ENCODE measurements around the gene DNAJC25. TPM values are rescaled to one million over a fixed set of nuclear protein-coding genes. Genes with fewer than 3 reads are reported as not detected.

Gene DNAJC25
- total and polyA plus RNA-seq, 2 of the 8 experiments (the other 6 are each of a cell fraction or from before 2014, with no cell fraction given), result 2.7 to 6.2 TPM

DNA sequence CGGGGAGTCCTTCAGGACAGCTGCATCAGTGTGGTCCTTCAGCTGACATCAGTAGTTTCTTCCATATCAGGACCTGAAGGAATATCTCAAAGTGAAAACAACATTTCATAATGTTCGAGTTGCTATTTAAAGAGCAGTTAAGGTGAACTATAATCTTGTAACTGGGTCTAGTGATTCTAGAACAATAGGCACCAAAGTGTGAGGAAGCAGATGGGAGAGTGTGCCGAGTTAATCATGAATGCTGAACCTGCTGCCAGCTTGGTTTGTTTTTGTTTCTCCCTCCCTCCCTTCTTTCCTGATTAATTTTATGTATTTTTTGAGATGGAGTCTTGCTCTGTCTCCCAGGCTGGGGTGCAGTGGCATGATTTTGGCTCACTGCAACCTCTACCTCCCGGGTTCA is 28.1 kb upstream of the DNAJC25 start:
- CTCF ChIA-PET (ENCODE audit: partially characterized antibody), result interaction anchor here (0.6 to 5.0 kb wide), 2 partner anchors 18 to 211 kb away, joined by 3 to 17 read pairs; no protein-coding TSS in a partner anchor
- H3K27me3 ChIP-seq (replicated peaks in 1 of 4; ENCODE audit: control insufficient read depth in 3 of 4, extremely low read depth in 1 of 4, insufficient read depth in 3 of 4, low read length in 3 of 4), result peaks cover 0 to 7% (median 5%) of the 10 kb centered on the region in 4 experiments; a peak in 2 of 7 replicates
- TF ChIP-seq POLR2AphosphoS5 (IDR thresholded peaks at IDR 0.05; ENCODE audit: low read depth, low read length) (no peak), TCF12 (IDR thresholded peaks at IDR 0.05; ENCODE audit: low read depth, low read length) (no peak), HDAC2 (IDR thresholded peaks at IDR 0.05; ENCODE audit: borderline replicate concordance in 1 of 2, low read depth in 2 of 2, low read length in 2 of 2) (no peak), TEAD4 (IDR thresholded peaks at IDR 0.05; ENCODE audit: low read depth, low read length) (no peak), CTBP2 (IDR thresholded peaks at IDR 0.05; ENCODE audit: borderline replicate concordance, insufficient read depth, insufficient read length, low read length) (no peak), GTF2F1 (IDR thresholded peaks at IDR 0.05; ENCODE audit: borderline replicate concordance, low read depth, low read length) (no peak), POLR2A (IDR thresholded peaks at IDR 0.05; ENCODE audit: control extremely low read depth in 1 of 2, low read depth in 2 of 2, low read length in 2 of 2) (no peak), CBX5 (IDR thresholded peaks at IDR 0.05; ENCODE audit: low read depth, low read length) (no peak), KDM4A (IDR thresholded peaks at IDR 0.05; ENCODE audit: low read depth, low read length, severe bottlenecking) (no peak), EZH2 (IDR thresholded peaks at IDR 0.05; ENCODE audit: low read depth, low read length, severe bottlenecking) (no peak), SUZ12 (IDR thresholded peaks at IDR 0.05; ENCODE audit: low read length) (no peak)
- TF ChIP-seq, protein P1, sequence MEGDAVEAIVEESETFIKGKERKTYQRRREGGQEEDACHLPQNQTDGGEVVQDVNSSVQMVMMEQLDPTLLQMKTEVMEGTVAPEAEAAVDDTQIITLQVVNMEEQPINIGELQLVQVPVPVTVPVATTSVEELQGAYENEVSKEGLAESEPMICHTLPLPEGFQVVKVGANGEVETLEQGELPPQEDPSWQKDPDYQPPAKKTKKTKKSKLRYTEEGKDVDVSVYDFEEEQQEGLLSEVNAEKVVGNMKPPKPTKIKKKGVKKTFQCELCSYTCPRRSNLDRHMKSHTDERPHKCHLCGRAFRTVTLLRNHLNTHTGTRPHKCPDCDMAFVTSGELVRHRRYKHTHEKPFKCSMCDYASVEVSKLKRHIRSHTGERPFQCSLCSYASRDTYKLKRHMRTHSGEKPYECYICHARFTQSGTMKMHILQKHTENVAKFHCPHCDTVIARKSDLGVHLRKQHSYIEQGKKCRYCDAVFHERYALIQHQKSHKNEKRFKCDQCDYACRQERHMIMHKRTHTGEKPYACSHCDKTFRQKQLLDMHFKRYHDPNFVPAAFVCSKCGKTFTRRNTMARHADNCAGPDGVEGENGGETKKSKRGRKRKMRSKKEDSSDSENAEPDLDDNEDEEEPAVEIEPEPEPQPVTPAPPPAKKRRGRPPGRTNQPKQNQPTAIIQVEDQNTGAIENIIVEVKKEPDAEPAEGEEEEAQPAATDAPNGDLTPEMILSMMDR (IDR thresholded peaks at IDR 0.05; ENCODE audit: control extremely low read depth in 1 of 3, insufficient read depth in 1 of 3, low read depth in 1 of 3, low read length in 3 of 3), result no peak

More for the DNA sequence above, 28.1 kb upstream of the DNAJC25 start:
- H3K36me3 ChIP-seq (ENCODE audit: control insufficient read depth in 2 of 4, insufficient read depth in 4 of 4, low read length in 3 of 4), result no peaks in the 10 kb centered on the region
- H2BK20ac ChIP-seq (ENCODE audit: low read length), result no peak overlapping the region
- POLR2A ChIA-PET (ENCODE audit: partially characterized antibody), result interaction anchor here (1.3 kb wide), 1 partner anchor 54 kb away, joined by 3 read pairs; no protein-coding TSS in a partner anchor
- H3K18ac ChIP-seq (ENCODE audit: extremely low read depth, low read length), result no peak overlapping the region
- H3K23ac ChIP-seq (ENCODE audit: insufficient read length), result no peak overlapping the region
- no peak overlapping the region for H3K56ac ChIP-seq (replicated peaks; ENCODE audit: insufficient read length, low read depth, low read length)
- H4K91ac ChIP-seq (replicated peaks; ENCODE audit: insufficient read length, low read length), result no peak overlapping the region
- no peak overlapping the region for H4K8ac ChIP-seq (ENCODE audit: extremely low read depth, insufficient read depth, low read length)
- H3K23me2 ChIP-seq (ENCODE audit: low read depth, low read length), result peaks cover 15% of the 10 kb centered on the region
- H3K27ac ChIP-seq (ENCODE audit: low read depth, low read length), result no peak overlapping the region
- H2AFZ ChIP-seq (ENCODE audit: low read length), result no peak overlapping the region
- no peak overlapping the region for H3K4me3 ChIP-seq (ENCODE audit: extremely low read depth in 1 of 4, insufficient read depth in 2 of 4, low read depth in 3 of 4, low read length in 4 of 4)
- no peak overlapping the region for H2BK120ac ChIP-seq (replicated peaks; ENCODE audit: low read depth, low read length)
- H3K14ac ChIP-seq (ENCODE audit: insufficient read length), result no peak overlapping the region
- H4K20me1 ChIP-seq (replicated peaks in 1 of 2; ENCODE audit: control insufficient read depth in 1 of 2, insufficient read depth in 2 of 2, low read length in 2 of 2), result no peaks in the 10 kb centered on the region
- no peaks in the 10 kb centered on the region for H3K79me1 ChIP-seq (ENCODE audit: low read depth, low read length)
- H2BK15ac ChIP-seq (ENCODE audit: low read length), result no peak overlapping the region
- no peaks in the 10 kb centered on the region for H3K79me2 ChIP-seq (ENCODE audit: control insufficient read depth in 1 of 2, insufficient read depth in 2 of 2, low read length in 2 of 2)
- WGBS, 2 experiments (ENCODE audit: extremely low coverage in 1 of 2, insufficient coverage in 1 of 2, insufficient read length in 1 of 2, insufficient replicate concordance in 2 of 2, low coverage in 1 of 2, low lambda C conversion rate in 2 of 2, missing lambda C conversion rate in 1 of 2), result 87% methylated on average over 4 of the region's 4 CpGs; no CpG with 5 or more reads in 1 of the 2 experiments
- H3K4me2 ChIP-seq (ENCODE audit: insufficient read depth in 1 of 2, low read depth in 2 of 2, low read length in 2 of 2), result no peak overlapping the region
- FAIRE-seq (no peak), DNase-seq (ENCODE audit: low read depth in 1 of 2, low spot score in 2 of 2) (no peak)
- H3K9me3 ChIP-seq (ENCODE audit: insufficient read depth in 2 of 2, low read depth in 1 of 2, low read length in 1 of 2), result no peaks in the 10 kb centered on the region
- H3K9ac ChIP-seq (replicated peaks in 1 of 4; ENCODE audit: extremely low read depth in 1 of 4, low read depth in 3 of 4, low read length in 3 of 4), result no peak overlapping the region
- H2BK5ac ChIP-seq (ENCODE audit: low read depth, low read length), result no peak overlapping the region
- H3K4me1 ChIP-seq (replicated peaks in 1 of 4; ENCODE audit: control insufficient read depth in 3 of 4, insufficient read depth in 4 of 4, low read length in 3 of 4), result no peaks in the 10 kb centered on the region
- no peak overlapping the region for H4K5ac ChIP-seq (ENCODE audit: insufficient read length, low read depth, low read length)
- no peak overlapping the region for H2AK5ac ChIP-seq (ENCODE audit: low read depth, low read length)
- H2BK12ac ChIP-seq (ENCODE audit: low read depth, low read length), result no peak overlapping the region
- H3K4ac ChIP-seq (replicated peaks; ENCODE audit: insufficient read length, low read depth, low read length), result no peak overlapping the region
